ENCODE results near the gene MRGPRE. TPM values are rescaled to one million over a fixed set of nuclear protein-coding genes. Genes with fewer than 3 reads are reported as not detected.
"Not testable (repeated sequence)": the region's sequence is repeated elsewhere in the genome, so short reads cannot be mapped to it uniquely, and the experiment has no call there.

The MRGPRE gene
- total RNA-seq, 1 experiment from 2014 or later, result not detected

DNA sequence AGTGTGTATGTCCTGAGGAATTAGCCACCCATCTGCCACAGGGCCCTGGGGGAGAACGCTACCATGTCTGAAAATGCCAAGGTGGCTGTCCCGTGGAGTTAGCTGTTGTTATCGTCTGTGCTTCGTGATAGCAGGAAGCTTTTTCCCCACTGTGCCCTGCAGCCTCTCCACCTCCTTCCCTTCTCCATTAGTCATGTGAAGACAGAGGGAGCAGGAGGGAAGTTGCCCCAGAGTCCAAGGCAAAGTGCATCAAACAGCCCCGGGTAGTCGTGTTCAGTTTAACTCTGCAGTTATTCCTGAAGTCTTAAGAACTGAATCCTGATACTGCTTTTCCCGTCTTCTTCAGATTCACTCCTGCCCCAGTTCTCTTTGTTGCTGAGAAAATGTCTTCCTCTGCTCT is 30.3 kb upstream of the MRGPRE start:
- H3K27ac ChIP-seq (ENCODE audit: low read length); H3K9me2 ChIP-seq (replicated peaks; ENCODE audit: low read length); CTCF ChIA-PET; intact Hi-C loops (cut with micrococcal nuclease); H3K4me1 ChIP-seq (ENCODE audit: insufficient read depth, low read length); POLR2A ChIA-PET (ENCODE audit: unreplicated experiment); DNase-seq; BruUV-seq (replicated peaks); H3K27me3 ChIP-seq (ENCODE audit: low read length); H3F3A ChIP-seq (ENCODE audit: low read length, unreplicated experiment); H3K79me2 ChIP-seq (ENCODE audit: low read length); H3K4me3 ChIP-seq (ENCODE audit: low read length); H3K9me3 ChIP-seq (ENCODE audit: low read length); H3K4me2 ChIP-seq (ENCODE audit: low read length); H2AFZ ChIP-seq (ENCODE audit: low read length); H3K36me3 ChIP-seq (ENCODE audit: low read depth, low read length); H3K9ac ChIP-seq (ENCODE audit: low read length); ATAC-seq; H4K20me1 ChIP-seq (ENCODE audit: low read length): not testable (repeated sequence)

DNA sequence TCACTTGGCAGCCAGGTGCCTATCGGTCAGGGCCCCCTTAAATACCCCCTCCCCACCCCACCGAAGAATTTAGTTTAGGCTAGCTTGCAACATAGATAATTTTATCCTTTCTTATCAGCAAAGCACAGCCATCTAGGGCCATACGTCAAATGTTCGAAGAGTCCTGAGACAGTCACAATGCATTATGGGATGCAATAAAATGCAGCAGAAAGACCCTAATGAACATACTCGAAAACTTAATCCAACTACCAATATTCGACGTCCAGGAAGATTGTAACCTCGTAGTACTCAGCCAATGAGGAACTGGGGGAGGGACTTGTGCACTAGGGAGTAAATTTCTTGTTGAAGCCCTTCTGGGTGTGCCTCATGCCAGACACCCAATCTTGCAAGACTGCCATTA is 29.6 kb upstream of the MRGPRE start:
- H3K36me3 ChIP-seq (ENCODE audit: low read depth, low read length); H3K79me2 ChIP-seq (ENCODE audit: low read length); H3K4me1 ChIP-seq (ENCODE audit: insufficient read depth, low read length); H3F3A ChIP-seq (ENCODE audit: low read length, unreplicated experiment); CTCF ChIA-PET; H2AFZ ChIP-seq (ENCODE audit: low read length); BruUV-seq (replicated peaks); ATAC-seq; H3K9ac ChIP-seq (ENCODE audit: low read length); H3K9me2 ChIP-seq (replicated peaks; ENCODE audit: low read length); H3K27me3 ChIP-seq (ENCODE audit: low read length); H3K27ac ChIP-seq (ENCODE audit: low read length); H3K4me2 ChIP-seq (ENCODE audit: low read length); H3K4me3 ChIP-seq (ENCODE audit: low read length); H4K20me1 ChIP-seq (ENCODE audit: low read length); intact Hi-C loops (cut with micrococcal nuclease); DNase-seq; H3K9me3 ChIP-seq (ENCODE audit: low read length); POLR2A ChIA-PET (ENCODE audit: unreplicated experiment): not testable (repeated sequence)

DNA sequence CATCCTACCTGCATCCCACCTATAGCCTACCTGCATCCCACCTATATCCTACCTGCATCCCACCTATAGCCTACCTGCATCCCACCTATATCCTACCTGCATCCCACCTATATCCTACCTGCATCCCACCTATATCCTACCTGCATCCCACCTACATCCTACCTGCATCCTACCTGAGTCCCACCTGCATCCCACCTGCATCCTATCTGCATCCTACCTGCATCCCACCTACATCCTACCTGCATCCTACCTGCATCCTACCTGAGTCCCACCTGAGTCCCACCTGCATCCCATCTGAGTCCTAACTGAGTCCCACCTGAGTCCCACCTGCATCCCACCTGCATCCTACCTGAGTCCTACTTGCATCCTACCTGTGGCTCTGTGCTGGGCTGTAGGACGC is 25.3 kb upstream of the MRGPRE start:
- H3K27ac ChIP-seq (ENCODE audit: low read length); H4K20me1 ChIP-seq (ENCODE audit: low read length); POLR2A ChIA-PET (ENCODE audit: unreplicated experiment); DNase-seq; intact Hi-C loops (cut with micrococcal nuclease); H2AFZ ChIP-seq (ENCODE audit: low read length); H3K36me3 ChIP-seq (ENCODE audit: low read depth, low read length); BruUV-seq (replicated peaks); H3F3A ChIP-seq (ENCODE audit: low read length, unreplicated experiment); H3K27me3 ChIP-seq (ENCODE audit: low read length); H3K9me3 ChIP-seq (ENCODE audit: low read length); H3K79me2 ChIP-seq (ENCODE audit: low read length); H3K4me3 ChIP-seq (ENCODE audit: low read length); H3K4me1 ChIP-seq (ENCODE audit: insufficient read depth, low read length); ATAC-seq; H3K9ac ChIP-seq (ENCODE audit: low read length); H3K9me2 ChIP-seq (replicated peaks; ENCODE audit: low read length); H3K4me2 ChIP-seq (ENCODE audit: low read length); CTCF ChIA-PET: not testable (repeated sequence)

DNA sequence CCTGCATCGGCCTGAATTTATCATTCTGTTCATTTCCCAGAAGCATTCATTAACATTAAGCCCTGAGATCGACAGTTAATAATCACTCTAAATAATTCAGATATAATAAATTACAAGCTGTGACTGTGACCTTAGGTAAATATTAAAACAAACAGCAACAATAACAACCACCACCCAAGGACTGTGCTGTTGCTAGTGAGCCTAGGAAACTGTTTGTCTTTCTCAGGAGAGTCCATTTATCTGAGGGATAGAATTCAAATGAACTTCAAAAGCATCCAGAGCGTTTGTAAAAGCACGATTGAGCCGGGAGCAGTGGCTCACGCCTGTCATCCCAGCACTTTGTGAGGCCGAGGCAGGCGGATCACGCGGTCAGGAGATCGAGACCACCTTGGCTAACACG is 23.0 kb upstream of the MRGPRE start:
- BruUV-seq (replicated peaks); H4K20me1 ChIP-seq (ENCODE audit: low read length); POLR2A ChIA-PET (ENCODE audit: unreplicated experiment); H3K4me2 ChIP-seq (ENCODE audit: low read length); H3K4me3 ChIP-seq (ENCODE audit: low read length); DNase-seq; H3K9ac ChIP-seq (ENCODE audit: low read length); H3K9me2 ChIP-seq (replicated peaks; ENCODE audit: low read length); H3K9me3 ChIP-seq (ENCODE audit: low read length); H3F3A ChIP-seq (ENCODE audit: low read length, unreplicated experiment); H3K27ac ChIP-seq (ENCODE audit: low read length); CTCF ChIA-PET; H3K4me1 ChIP-seq (ENCODE audit: insufficient read depth, low read length); intact Hi-C loops (cut with micrococcal nuclease); H3K27me3 ChIP-seq (ENCODE audit: low read length); ATAC-seq; H3K36me3 ChIP-seq (ENCODE audit: low read depth, low read length); H3K79me2 ChIP-seq (ENCODE audit: low read length); H2AFZ ChIP-seq (ENCODE audit: low read length): not testable (repeated sequence)

DNA sequence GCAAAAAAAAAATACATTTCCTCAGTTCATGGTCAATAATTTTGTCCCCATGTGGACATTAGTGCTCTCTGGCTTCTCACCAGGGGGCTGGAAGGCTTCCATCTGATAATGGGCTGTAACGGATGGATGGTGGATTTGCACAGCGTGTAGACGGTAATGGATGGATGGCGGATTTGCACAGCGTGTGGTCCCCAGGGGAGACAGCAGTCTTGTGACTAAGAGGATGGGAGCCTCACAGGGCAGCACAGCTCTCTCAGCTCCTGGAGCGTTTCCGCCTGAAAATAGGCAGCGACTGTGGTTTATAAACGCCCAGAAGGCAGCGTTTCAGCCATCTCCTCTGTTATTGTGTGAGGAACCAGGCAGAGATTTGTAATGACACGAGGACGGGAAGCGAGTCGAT is 22.6 kb upstream of the MRGPRE start:
- H3F3A ChIP-seq (ENCODE audit: low read length, unreplicated experiment); CTCF ChIA-PET; DNase-seq; H3K27me3 ChIP-seq (ENCODE audit: low read length); H3K79me2 ChIP-seq (ENCODE audit: low read length); intact Hi-C loops (cut with micrococcal nuclease); H3K4me3 ChIP-seq (ENCODE audit: low read length); H3K4me1 ChIP-seq (ENCODE audit: insufficient read depth, low read length); H3K9me2 ChIP-seq (replicated peaks; ENCODE audit: low read length); H3K4me2 ChIP-seq (ENCODE audit: low read length); H2AFZ ChIP-seq (ENCODE audit: low read length); BruUV-seq (replicated peaks); H4K20me1 ChIP-seq (ENCODE audit: low read length); ATAC-seq; H3K9ac ChIP-seq (ENCODE audit: low read length); H3K27ac ChIP-seq (ENCODE audit: low read length); H3K9me3 ChIP-seq (ENCODE audit: low read length); POLR2A ChIA-PET (ENCODE audit: unreplicated experiment); H3K36me3 ChIP-seq (ENCODE audit: low read depth, low read length): not testable (repeated sequence)
